ENCODE data around the gene DZIP1.

GRCh38 chr13:95541308-95541707 is 103.2 kb downstream of the DZIP1 start:
- TF ChIP-seq CTCF (IDR thresholded peaks at IDR 0.05), result no peak
- no peak for TF ChIP-seq EZH2 (IDR thresholded peaks at IDR 0.05; ENCODE audit: borderline replicate concordance, insufficient read depth, low read depth, low read length, poor library complexity, severe bottlenecking)
